ENCODE measurements around the gene BPIFB3.
"Not testable (repeated sequence)": the region's sequence is repeated elsewhere in the genome, so short reads cannot be mapped to it uniquely, and the experiment has no call there.

BPIFB3 gene

DNA sequence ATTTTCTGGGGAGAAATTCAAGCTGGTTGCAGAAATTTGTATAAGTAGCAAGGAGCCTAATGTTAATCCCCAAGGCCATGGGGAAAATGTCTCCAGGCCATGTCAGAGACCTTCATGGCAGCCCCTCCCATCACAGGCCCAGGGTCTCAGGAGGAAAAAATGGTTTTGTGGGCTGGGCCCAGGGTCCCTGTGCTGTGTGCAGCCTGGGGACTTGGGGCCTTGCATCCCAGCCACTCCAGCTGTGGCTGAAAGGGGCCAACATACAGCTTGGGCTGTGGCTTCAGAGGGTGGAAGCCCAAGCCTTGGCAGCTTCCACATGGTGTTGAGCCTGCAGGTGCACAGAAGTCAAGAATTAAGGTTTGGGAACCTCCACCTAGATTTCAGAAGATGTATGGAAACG lies 68.6 kb downstream of the BPIFB3 start:
- not testable (repeated sequence) for DNase-seq (ENCODE audit: low read depth)
